HepG2 (cell line): ENCODE data around the gene PLEKHA5. TPM values are rescaled to one million over a fixed set of nuclear protein-coding genes. Genes with fewer than 3 reads are reported as not detected.

Experiments used
- ATAC-seq: fragments of 200-7000 bp; cut with Tn5 transposase; 3 replicates; pipeline ENCODE4 v1.9.1; 2020; ENCODE audit warnings: mild to moderate bottlenecking, moderate library complexity
- BruUV-seq: library from RNA; stranded (reverse); fragments of 400-500 nt; replicated peaks from 2 replicates; lab custom pipeline; 2021; lab: Mats Ljungman, UMichigan
- CTCF ChIA-PET: fragments of 300-600 bp; formaldehyde crosslinking; extraction: SDS; loops from one replicate; lab custom pipeline; 2021; ENCODE audit warnings: low total read pairs, inconsistent platforms, low intra/inter-chr PET ratio; lab: Yijun Ruan, JAX
- POLR2A ChIA-PET: fragments of 350-600 bp; sonication (Branson Sonifier 250); formaldehyde crosslinking; loops from one replicate; lab custom pipeline; 2020; ENCODE audit warnings: antibody characterized with exemption, inconsistent platforms; lab: Yijun Ruan, JAX
- DNase-seq: peaks from one replicate; pipeline ENCODE4 v3.0.0-alpha.2; 2015; ENCODE audit warnings: low spot score
- FAIRE-seq: peaks from 3 replicates; lab custom pipeline; 2011; peaks lifted over from hg19 to GRCh38; lab: Jason Lieb, UNC
- H2AFZ ChIP-seq: one replicate; pipeline ENCODE4 v1.6.1; 2011; ENCODE audit warnings: low read length, inconsistent platforms
- H3K27ac ChIP-seq: fragments of 300-600 bp; 3 replicates; pipeline ENCODE4 v1.8.0; 2011; ENCODE audit warnings: mixed run types, mild to moderate bottlenecking, mixed read lengths, low read length, inconsistent platforms; ENCODE audit not compliant: insufficient read depth; ENCODE audit errors: extremely low read length
- H3K27me3 ChIP-seq, 2 experiments: fragments of 200-600 bp in 1 of 2; 2 replicates in 1 of 2; 3 replicates in 1 of 2; pipeline versions ENCODE4 v1.6.0 to v1.8.0; 2011; ENCODE audit warnings: low read length in 2 of 2, mild to moderate bottlenecking in 2 of 2, moderate library complexity in 2 of 2, inconsistent platforms in 1 of 2; ENCODE audit not compliant: insufficient read depth in 2 of 2, control insufficient read depth in 1 of 2
- H3K36me3 ChIP-seq, 2 experiments: fragments of 200-600 bp in 1 of 2; replicated peaks in 1 of 2; 2 replicates in 1 of 2; 3 replicates in 1 of 2; pipeline versions ENCODE4 v1.5.1 to v1.8.0; 2011; ENCODE audit warnings: low read length in 2 of 2, inconsistent platforms in 1 of 2; ENCODE audit not compliant: insufficient read depth in 2 of 2, control insufficient read depth in 1 of 2
- H3K4me1 ChIP-seq: 2 replicates; pipeline ENCODE4 v1.5.1; 2012; ENCODE audit warnings: low read length, inconsistent platforms; ENCODE audit not compliant: insufficient read depth
- H3K4me2 ChIP-seq: 2 replicates; pipeline ENCODE4 v1.6.0; 2011; ENCODE audit warnings: low read depth, low read length, inconsistent platforms
- H3K4me3 ChIP-seq, 3 experiments: fragments of 200-600 bp in 1 of 3; sonication (generic), shearing (Covaris generic) in 1 of 3; replicated peaks in 1 of 3; 2 replicates each; pipeline ENCODE4 v1.5.1; 2011 to 2016; ENCODE audit warnings: low read length in 3 of 3, inconsistent platforms in 2 of 3, low read depth in 2 of 3, mild to moderate bottlenecking in 2 of 3, control low read depth in 1 of 3, mixed read lengths in 1 of 3; ENCODE audit not compliant: insufficient read depth in 1 of 3
- H3K79me2 ChIP-seq: one replicate; pipeline ENCODE4 v1.6.1; 2011; ENCODE audit warnings: low read length, inconsistent platforms; ENCODE audit not compliant: insufficient read depth
- H3K9ac ChIP-seq: 2 replicates; pipeline ENCODE4 v1.6.0; 2011; ENCODE audit warnings: mild to moderate bottlenecking, low read depth, low read length, inconsistent platforms; ENCODE audit not compliant: insufficient read depth
- H3K9me3 ChIP-seq: 2 replicates; pipeline ENCODE4 v1.5.1; 2012; ENCODE audit warnings: mild to moderate bottlenecking, low read length
- H4K20me1 ChIP-seq: 2 replicates; pipeline ENCODE4 v1.6.0; 2011; ENCODE audit warnings: inconsistent platforms, mild to moderate bottlenecking, low read length, moderate library complexity; ENCODE audit not compliant: insufficient read depth
- FOSL2 ChIP-seq: sonication (generic); formaldehyde crosslinking; IDR thresholded peaks from 2 replicates; pipeline ENCODE4 v1.4.0; 2020; ENCODE audit warnings: missing genetic modification reagents
- KLF15 ChIP-seq: sonication (generic); formaldehyde crosslinking; IDR thresholded peaks from 2 replicates; pipeline ENCODE4 v1.8.1; 2023; ENCODE audit warnings: borderline replicate concordance, mild to moderate bottlenecking, inconsistent platforms, missing genetic modification reagents, mixed read lengths
- NFYC ChIP-seq: IDR thresholded peaks from 2 replicates; pipeline ENCODE4 v1.6.1; 2016; ENCODE audit warnings: missing genetic modification reagents, missing compliant biosample characterization
- SNRNP70 ChIP-seq: fragments of 200-400 bp; formaldehyde crosslinking; IDR thresholded peaks from 2 replicates; pipeline ENCODE4 v1.6.1; 2017; ENCODE audit warnings: mild to moderate bottlenecking, low read depth, low read length, moderate library complexity
- ZBTB3 ChIP-seq: sonication (generic); formaldehyde crosslinking; IDR thresholded peaks from 2 replicates; pipeline ENCODE4 v1.4.0; 2020; ENCODE audit warnings: low read depth, mild to moderate bottlenecking, moderate library complexity, missing genetic modification reagents, borderline replicate concordance
- ZKSCAN8 ChIP-seq: IDR thresholded peaks from 2 replicates; pipeline ENCODE4 v1.6.1; 2016; ENCODE audit warnings: borderline replicate concordance, missing genetic modification reagents, missing compliant biosample characterization
- ZNF276 ChIP-seq: sonication (generic); formaldehyde crosslinking; IDR thresholded peaks from 2 replicates; pipeline ENCODE4 v1.4.0; 2020; ENCODE audit warnings: mild to moderate bottlenecking, low read depth, missing genetic modification reagents
- ZNF883 ChIP-seq: sonication (generic); formaldehyde crosslinking; IDR thresholded peaks from 2 replicates; pipeline ENCODE4 v1.5.1; 2020; ENCODE audit warnings: mild to moderate bottlenecking, missing genetic modification reagents; ENCODE audit errors: not compliant biosample characterization
- WGBS: methylation state at CpG from one replicate; pipeline ENCODE4 v1.1.6; 2017; ENCODE audit warnings: low lambda C conversion rate; 5-methylcytosine and 5-hydroxymethylcytosine counted together
- in situ Hi-C: cut with HindIII; loops from 2 replicates; pipeline ENCODE4 v1.10.0; 2017; ENCODE audit warnings: low pct_unique_long_range_greater_than_20kb; ENCODE audit not compliant: extremely low pct_ligation_motif_present
- intact Hi-C: fragments of 100-400 bp; cut with micrococcal nuclease; formaldehyde crosslinking; loops from one replicate; pipeline ENCODE4 v1.10.0; 2022; ENCODE audit not compliant: unreplicated experiment
- polyA plus RNA-seq, 8 experiments: library from polyadenylated mRNA; depleted of rRNA in 3 of 8; stranded (reverse) in 7 of 8; unstranded in 1 of 8; fragments of >200 nt; fragmentation: Illumina TruSeq in 4 of 8; extraction: Trizol in 4 of 8; gene quantifications; 2 replicates each; pipeline versions ENCODE4 v1.2.1 to v1.2.3, GENCODE V29; 2011 to 2016; ENCODE audit warnings: low read depth in 4 of 8, missing spikeins in 1 of 8, mixed read lengths in 1 of 8; ENCODE audit not compliant: insufficient read depth in 1 of 8
- total RNA-seq, 5 experiments: library from RNA; depleted of rRNA; stranded (reverse); fragments of >200 nt; fragmentation: Illumina TruSeq; extraction: Trizol; gene quantifications; 2 replicates each; pipeline ENCODE4 v1.2.3, GENCODE V29; 2016; ENCODE audit warnings: low read depth in 1 of 5

The PLEKHA5 gene
- total and polyA plus RNA-seq, 2 of the 13 experiments (the other 11 are each of a cell fraction or from before 2014, with no cell fraction given), result 4.2 to 15.4 TPM

- no peak overlapping the region for H3K9ac ChIP-seq
- ChIA-PET CTCF (no interaction called here), POLR2A (interaction anchor here (1.2 kb wide), 1 partner anchor 14 kb away, joined by 6 read pairs; no protein-coding TSS in a partner anchor)
- BruUV-seq, result no TSS peak
- DNase-seq, result peak; percentile 9
- no peaks in the 10 kb centered on the region for H4K20me1 ChIP-seq
- H3K27me3 ChIP-seq, result no peaks in the 10 kb centered on the region
- peak; percentile 61 for ATAC-seq
- no peaks in the 10 kb centered on the region for H3K36me3 ChIP-seq
- intact Hi-C loops, result no loop called here
- peaks cover 7% of the 10 kb centered on the region; the same call in 1 of the 2 replicates for H3K4me1 ChIP-seq
- no peak overlapping the region for H2AFZ ChIP-seq
- no peaks in the 10 kb centered on the region for H3K9me3 ChIP-seq
- in situ Hi-C loops, result no loop called here
- WGBS, result 34% methylated on average over 4 of the region's 4 CpGs
- no peak overlapping the region for H3K27ac ChIP-seq
- H3K4me2 ChIP-seq, result no peak overlapping the region
- TF ChIP-seq KLF15 (CRISPR knock-in tag), result no peak
- 0 out of 2 replicates have a peak, but pooled peaks have one; percentile 9 for TF ChIP-seq FOSL2 (CRISPR knock-in tag)
- FAIRE-seq, result no peak
- no peaks in the 10 kb centered on the region for H3K79me2 ChIP-seq
- no peak overlapping the region for H3K4me3 ChIP-seq
Observed at GRCh38 chr12:19382111-19382526, 252.6 kb downstream of the PLEKHA5 start.

GRCh38 chr12:19382563-19382962 lies 253.0 kb downstream of the PLEKHA5 start:
- intact Hi-C loops (no loop called here), in situ Hi-C loops (no loop called here)
- Histone ChIP-seq H3K9me3 (no peaks in the 10 kb centered on the region), H3K9ac (no peak overlapping the region), H4K20me1 (no peaks in the 10 kb centered on the region), H3K79me2 (no peaks in the 10 kb centered on the region), H2AFZ (no peak overlapping the region), H3K27me3 (no peaks in the 10 kb centered on the region), H3K4me3 (no peak overlapping the region), H3K36me3 (no peaks in the 10 kb centered on the region), H3K27ac (no peak overlapping the region), H3K4me1 (peaks cover 7% of the 10 kb centered on the region; the same call in 1 of the 2 replicates), H3K4me2 (no peak overlapping the region)
- TF ChIP-seq SNRNP70 (no peak), ZBTB3 (CRISPR knock-in tag) (no peak), ZNF883 (CRISPR knock-in tag) (no peak), ZKSCAN8 (CRISPR knock-in tag) (no peak), NFYC (no peak), ZNF276 (CRISPR knock-in tag) (no peak)
- no TSS peak for BruUV-seq
- POLR2A ChIA-PET, result interaction anchor here (1.2 kb wide), 1 partner anchor 13 kb away, joined by 6 read pairs; no protein-coding TSS in a partner anchor
- 72% methylated on average over 8 of the region's 9 CpGs for WGBS
- DNase-seq (no peak), ATAC-seq (no peak), FAIRE-seq (no peak)
- CTCF ChIA-PET, result no interaction called here
